H1 (cell line): Measurements from ENCODE around the gene MRPL20. TPM values are rescaled to one million over a fixed set of nuclear protein-coding genes. Genes with fewer than 3 reads are reported as not detected.
A peak's percentile ranks its signal among the peaks of the same experiment; 100 is the strongest.

ENCODE experiments used
- CTCF ChIA-PET: fragments of 300-600 bp; sonication (Branson Sonifier 250); formaldehyde crosslinking; loops from one replicate; lab custom pipeline; 2021; ENCODE audit not compliant: partially characterized antibody; lab: Charles Lee
- POLR2A ChIA-PET: fragments of 300-600 bp; sonication (Branson Sonifier 250); formaldehyde crosslinking; loops from one replicate; lab custom pipeline; 2021; ENCODE audit warnings: inconsistent platforms; ENCODE audit not compliant: partially characterized antibody; lab: Charles Lee
- DNase-seq, 2 experiments: peaks; one replicate each; pipeline versions ENCODE4 v3.0.0 to v3.0.0-alpha.2; 2010 to 2022; ENCODE audit warnings: low spot score in 2 of 2, low read depth in 1 of 2, mixed read lengths in 1 of 2
- FAIRE-seq: peaks from 2 replicates; lab custom pipeline; 2011; peaks lifted over from hg19 to GRCh38; lab: Jason Lieb, UNC
- H2AFZ ChIP-seq: 2 replicates; pipeline ENCODE4 v1.8.1; 2012; ENCODE audit warnings: low read length, inconsistent platforms
- H2AK5ac ChIP-seq: 2 replicates; pipeline ENCODE4 v1.6.1; 2013; ENCODE audit warnings: low read depth, low read length
- H2BK120ac ChIP-seq: replicated peaks from 2 replicates; pipeline ENCODE3; 2013; ENCODE audit warnings: low read depth, low read length, inconsistent platforms
- H2BK12ac ChIP-seq: 2 replicates; pipeline ENCODE4 v1.6.1; 2013; ENCODE audit warnings: low read depth, low read length
- H2BK15ac ChIP-seq: 2 replicates; pipeline ENCODE4 v1.6.1; 2013; ENCODE audit warnings: low read length
- H2BK20ac ChIP-seq: 2 replicates; pipeline ENCODE4 v1.6.1; 2013; ENCODE audit warnings: low read length
- H2BK5ac ChIP-seq: 2 replicates; pipeline ENCODE4 v1.6.1; 2013; ENCODE audit warnings: low read depth, low read length
- H3K14ac ChIP-seq: 2 replicates; pipeline ENCODE4 v1.6.1; 2013; ENCODE audit warnings: inconsistent platforms; ENCODE audit not compliant: insufficient read length
- H3K18ac ChIP-seq: 2 replicates; pipeline ENCODE4 v1.6.1; 2013; ENCODE audit warnings: low read length; ENCODE audit errors: extremely low read depth
- H3K23ac ChIP-seq: 2 replicates; pipeline ENCODE4 v1.6.1; 2013; ENCODE audit warnings: inconsistent platforms; ENCODE audit not compliant: insufficient read length
- H3K23me2 ChIP-seq: 2 replicates; pipeline ENCODE4 v1.6.1; 2013; ENCODE audit warnings: low read depth, low read length
- H3K27ac ChIP-seq: 2 replicates; pipeline ENCODE4 v1.6.1; 2011; ENCODE audit warnings: low read depth, low read length, inconsistent platforms
- H3K27me3 ChIP-seq, 4 experiments: replicated peaks in 1 of 4; 1 replicate in 1 of 4; 2 replicates in 3 of 4; pipeline versions ENCODE4 v1.6.1 to v1.8.1; 2011 to 2013; ENCODE audit warnings: low read length in 3 of 4, mild to moderate bottlenecking in 3 of 4, inconsistent platforms in 2 of 4, mixed read lengths in 2 of 4, moderate library complexity in 1 of 4; ENCODE audit not compliant: control insufficient read depth in 3 of 4, insufficient read depth in 3 of 4; ENCODE audit errors: extremely low read depth in 1 of 4
- H3K36me3 ChIP-seq, 4 experiments: 2 replicates each; pipeline versions ENCODE4 v1.6.1 to v1.8.1; 2011 to 2013; ENCODE audit warnings: mild to moderate bottlenecking in 4 of 4, low read length in 3 of 4, moderate library complexity in 2 of 4, control low read depth in 1 of 4, inconsistent platforms in 1 of 4; ENCODE audit not compliant: insufficient read depth in 4 of 4, control insufficient read depth in 2 of 4
- H3K4ac ChIP-seq: replicated peaks from 2 replicates; pipeline ENCODE3; 2013; ENCODE audit warnings: low read length, low read depth, mixed read lengths, inconsistent platforms; ENCODE audit not compliant: insufficient read length
- H3K4me1 ChIP-seq, 4 experiments: replicated peaks in 1 of 4; 1 replicate in 1 of 4; 2 replicates in 3 of 4; pipeline versions ENCODE4 v1.6.1 to v1.8.1; 2011 to 2013; ENCODE audit warnings: low read length in 3 of 4, inconsistent platforms in 2 of 4, mixed read lengths in 1 of 4; ENCODE audit not compliant: insufficient read depth in 4 of 4, control insufficient read depth in 3 of 4
- H3K4me2 ChIP-seq, 2 experiments: 2 replicates each; pipeline versions ENCODE4 v1.6.1 to v1.8.1; 2011 to 2013; ENCODE audit warnings: low read depth in 2 of 2, low read length in 2 of 2, control low read depth in 1 of 2, inconsistent platforms in 1 of 2, mild to moderate bottlenecking in 1 of 2; ENCODE audit not compliant: insufficient read depth in 1 of 2
- H3K4me3 ChIP-seq, 4 experiments: fragments of 200-600, 300-600 bp in 1 of 4; sonication (generic), shearing (Covaris generic), sonication (Bioruptor Twin) in 1 of 4; 2 replicates each; pipeline versions ENCODE4 v1.5.1 to v1.8.1; 2011 to 2016; ENCODE audit warnings: low read length in 4 of 4, low read depth in 3 of 4, control low read depth in 2 of 4, inconsistent platforms in 2 of 4, mild to moderate bottlenecking in 2 of 4, mixed read lengths in 1 of 4, moderate library complexity in 1 of 4; ENCODE audit not compliant: insufficient read depth in 2 of 4; ENCODE audit errors: extremely low read depth in 1 of 4
- H3K56ac ChIP-seq: replicated peaks from 2 replicates; pipeline ENCODE3; 2013; ENCODE audit warnings: low read depth, mild to moderate bottlenecking, mixed read lengths, low read length, inconsistent platforms; ENCODE audit not compliant: insufficient read length
- H3K79me1 ChIP-seq: 2 replicates; pipeline ENCODE4 v1.6.1; 2013; ENCODE audit warnings: low read depth, low read length, control low read depth
- H3K79me2 ChIP-seq, 2 experiments: 2 replicates each; pipeline versions ENCODE4 v1.6.1 to v1.8.1; 2012 to 2013; ENCODE audit warnings: low read length in 2 of 2, mild to moderate bottlenecking in 2 of 2, inconsistent platforms in 1 of 2; ENCODE audit not compliant: insufficient read depth in 2 of 2, control insufficient read depth in 1 of 2
- H3K9ac ChIP-seq, 4 experiments: replicated peaks in 1 of 4; 1 replicate in 1 of 4; 2 replicates in 3 of 4; pipeline versions ENCODE4 v1.6.1 to v1.8.1; 2011 to 2013; ENCODE audit warnings: low read depth in 3 of 4, low read length in 3 of 4, control low read depth in 2 of 4, mild to moderate bottlenecking in 2 of 4, moderate library complexity in 2 of 4, inconsistent platforms in 1 of 4; ENCODE audit errors: extremely low read depth in 1 of 4
- H3K9me3 ChIP-seq, 2 experiments: 2 replicates each; pipeline versions ENCODE4 v1.6.1 to v1.8.1; 2012 to 2013; ENCODE audit warnings: mild to moderate bottlenecking in 2 of 2, moderate library complexity in 2 of 2, control low read depth in 1 of 2, inconsistent platforms in 1 of 2, low read depth in 1 of 2, low read length in 1 of 2, mixed read lengths in 1 of 2; ENCODE audit not compliant: insufficient read depth in 2 of 2
- H4K20me1 ChIP-seq, 2 experiments: replicated peaks in 1 of 2; 2 replicates each; pipeline versions ENCODE3 to v1.8.1; 2011 to 2013; ENCODE audit warnings: inconsistent platforms in 2 of 2, low read length in 2 of 2, mild to moderate bottlenecking in 1 of 2; ENCODE audit not compliant: insufficient read depth in 2 of 2, control insufficient read depth in 1 of 2
- H4K5ac ChIP-seq: 2 replicates; pipeline ENCODE4 v1.6.1; 2013; ENCODE audit warnings: low read length, low read depth, mixed read lengths, inconsistent platforms; ENCODE audit not compliant: insufficient read length
- H4K8ac ChIP-seq: 2 replicates; pipeline ENCODE4 v1.8.0; 2013; ENCODE audit warnings: mild to moderate bottlenecking, moderate library complexity, low read length, inconsistent platforms; ENCODE audit not compliant: insufficient read depth; ENCODE audit errors: extremely low read depth
- H4K91ac ChIP-seq: replicated peaks from 2 replicates; pipeline ENCODE3; 2013; ENCODE audit warnings: low read length, mixed read lengths, inconsistent platforms; ENCODE audit not compliant: insufficient read length
- KDM4A ChIP-seq: IDR thresholded peaks from one replicate; pipeline ENCODE4 v1.7.1; 2012; ENCODE audit warnings: low read depth, mild to moderate bottlenecking, moderate library complexity, low read length, inconsistent platforms; ENCODE audit not compliant: severe bottlenecking
- RBBP5 ChIP-seq: IDR thresholded peaks from 2 replicates; pipeline ENCODE4 v1.7.1; 2012; ENCODE audit warnings: low read depth, mild to moderate bottlenecking, inconsistent platforms, low read length, moderate library complexity, borderline replicate concordance
- WGBS, 2 experiments: shearing (Covaris generic) in 1 of 2; methylation state at CpG; one replicate each; pipeline versions ENCODE4 v1.1.6 to v1.1.7; 2013 to 2015; ENCODE audit warnings: low lambda C conversion rate in 2 of 2, mixed read lengths in 2 of 2, inconsistent platforms in 1 of 2, low coverage in 1 of 2, missing lambda C conversion rate in 1 of 2; ENCODE audit not compliant: insufficient replicate concordance in 2 of 2, insufficient coverage in 1 of 2, insufficient read length in 1 of 2; ENCODE audit errors: extremely low coverage in 1 of 2, missing lambda C conversion rate in 1 of 2; 5-methylcytosine and 5-hydroxymethylcytosine counted together
- polyA plus RNA-seq, 7 experiments: library from polyadenylated mRNA; depleted of rRNA in 3 of 7; stranded (reverse) in 5 of 7; unstranded in 2 of 7; fragments of >200 nt in 5 of 7; fragments of 200-250 nt in 2 of 7; gene quantifications; 1 replicate in 5 of 7; 2 replicates in 1 of 7; 4 replicates in 1 of 7; pipeline versions ENCODE4 v1.2.1 to v1.2.3, GENCODE V29; 2011 to 2013; ENCODE audit warnings: missing spikeins in 2 of 7, mixed read lengths in 2 of 7
- total RNA-seq: library from RNA; stranded (reverse); fragmentation: NEBNext Ultra II Directional; extraction: Animal tissue kit (Norgen Biotek cat#: 25700); gene quantifications from 2 replicates; pipeline ENCODE4 v1.2.1, GENCODE V29; 2021

MRPL20 gene
- total and polyA plus RNA-seq, 2 of the 8 experiments (the other 6 are each of a cell fraction or from before 2014, with no cell fraction given) = 126 to 151 TPM

DNA sequence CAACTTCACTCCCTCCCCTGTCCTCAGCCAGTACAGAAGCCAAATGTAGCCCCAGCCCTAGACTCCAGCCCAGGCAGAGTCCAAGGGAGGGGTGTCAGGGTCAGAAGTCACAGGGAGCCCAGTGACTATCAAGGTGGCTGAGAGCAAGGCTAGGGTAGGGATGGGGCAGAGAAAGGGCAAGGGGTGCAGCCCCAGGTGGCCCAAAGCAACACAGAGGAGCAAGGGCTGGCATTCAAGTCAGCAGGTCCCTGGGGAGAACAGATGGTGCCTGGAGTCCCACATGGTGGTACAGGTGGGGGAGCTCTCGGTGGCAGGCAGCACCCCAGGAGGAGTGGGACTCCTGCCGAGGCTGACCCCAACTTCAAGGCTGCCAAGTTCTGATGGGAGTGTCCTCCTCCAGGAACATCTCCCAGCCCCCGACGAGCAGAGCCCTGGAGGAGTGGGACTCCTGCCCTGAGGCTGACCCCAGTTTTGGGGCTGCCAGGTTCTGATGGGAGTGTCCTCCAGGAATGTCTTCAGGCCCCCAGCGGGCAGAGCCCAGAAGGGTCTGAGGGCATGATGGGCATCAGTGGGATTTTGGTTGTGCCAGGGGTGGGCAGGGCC, 54.2 kb downstream of the MRPL20 start:
- no peak overlapping the region for H3K4ac ChIP-seq
- peaks cover 9 to 17% (median 14%) of the 10 kb centered on the region in 4 experiments for H3K27me3 ChIP-seq
- no peak overlapping the region for H2AFZ ChIP-seq
- H2AK5ac ChIP-seq = 0 out of 2 replicates have a peak overlapping the region, but pooled peaks have one; percentile 53
- no peaks in the 10 kb centered on the region for H3K36me3 ChIP-seq
- TF ChIP-seq RBBP5 (0 out of 2 replicates have a peak, but pooled peaks have one; percentile 18), KDM4A (no peak)
- H2BK20ac ChIP-seq = no peak overlapping the region
- no peak for DNase-seq
- H3K4me1 ChIP-seq = peaks cover 2 to 43% (median 30%) of the 10 kb centered on the region in 4 experiments
- no peak overlapping the region for H4K91ac ChIP-seq
- H4K8ac ChIP-seq = peak overlapping the region; percentile 8; the same call in 1 of the 2 replicates
- H3K4me2 ChIP-seq = peak overlapping the region; percentile 69 to 95; a peak in 3 of 4 replicates
- H3K27ac ChIP-seq = no peak overlapping the region
- H3K9me3 ChIP-seq = no peaks in the 10 kb centered on the region
- peak overlapping the region in 1 of 4 experiments; percentile 61; a peak in 2 of 8 replicates for H3K4me3 ChIP-seq
- no peaks in the 10 kb centered on the region; the same call in 1 of the 2 replicates for H3K79me1 ChIP-seq
- H2BK12ac ChIP-seq = peak overlapping the region; percentile 90; the same call in 1 of the 2 replicates
- no peak overlapping the region for H3K14ac ChIP-seq
- H4K5ac ChIP-seq = no peak overlapping the region
- POLR2A ChIA-PET = interaction anchor here (0.5 to 5.1 kb wide), 12 partner anchors 9 to 260 kb away, joined by 3 to 80 read pairs (median 4); partner anchors contain the start of gene AURKAIP1
- no peak overlapping the region for H3K9ac ChIP-seq
- no peak for FAIRE-seq
- peak overlapping the region; percentile 47 for H2BK120ac ChIP-seq
- peaks cover 27% of the 10 kb centered on the region; the same call in 1 of the 2 replicates for H3K23me2 ChIP-seq
- WGBS, 2 experiments = 53% methylated on average over 4 of the region's 5 CpGs; no CpG with 5 or more reads in 1 of the 2 experiments
- H3K18ac ChIP-seq = peak overlapping the region; percentile 4; the same call in 1 of the 2 replicates
- CTCF ChIA-PET = interaction anchor here (1.3 to 3.4 kb wide), 5 partner anchors 18 to 62 kb away, joined by 6 to 40 read pairs (median 8); partner anchors contain the start of gene AURKAIP1
- H3K79me2 ChIP-seq = peaks cover 0 to 5% of the 10 kb centered on the region in 2 experiments; a peak in 2 of 4 replicates
- H2BK15ac ChIP-seq = 0 out of 2 replicates have a peak overlapping the region, but pooled peaks have one; percentile 29
- no peak overlapping the region for H3K56ac ChIP-seq
- peaks cover 0 to 9% of the 10 kb centered on the region in 2 experiments for H4K20me1 ChIP-seq
- H3K23ac ChIP-seq = no peak overlapping the region
- no peak overlapping the region for H2BK5ac ChIP-seq
